B cell (primary cell): ENCODE data around the gene GRIK3. TPM values are rescaled to one million over a fixed set of nuclear protein-coding genes. Genes with fewer than 3 reads are reported as not detected.

ENCODE experiments used
- ATAC-seq: fragments of 200-7000 bp; cut with Tn5 transposase; one replicate; pipeline ENCODE4 v1.10.0; 2021; ENCODE audit warnings: low read depth, mild to moderate bottlenecking, moderate number of reproducible peaks, moderate library complexity
- CTCF ChIA-PET: fragments of 350-600 bp; sonication (Branson Sonifier 250); formaldehyde crosslinking; loops from one replicate; lab custom pipeline; 2021; ENCODE audit warnings: antibody characterized with exemption, inconsistent platforms; lab: Charles Lee
- POLR2A ChIA-PET: fragments of 350-600 bp; sonication (Branson Sonifier 250); formaldehyde crosslinking; loops from one replicate; lab custom pipeline; 2021; ENCODE audit warnings: antibody characterized with exemption; lab: Charles Lee
- DNase-seq: peaks from one replicate; pipeline ENCODE4 v3.0.0; 2013
- H2AFZ ChIP-seq: 2 replicates; pipeline ENCODE4 v1.6.1; 2012; ENCODE audit warnings: mild to moderate bottlenecking, low read depth, low read length; ENCODE audit not compliant: insufficient read depth, poor library complexity, severe bottlenecking
- H3K27ac ChIP-seq, 2 donors: 1 replicate in 1 of 2; 2 replicates in 1 of 2; pipeline ENCODE4 v1.5.1; 2012 to 2013; ENCODE audit warnings: low read length in 2 of 2, mild to moderate bottlenecking in 2 of 2, moderate library complexity in 1 of 2
- H3K27me3 ChIP-seq, 4 experiments: fragments of 200-600 bp in 1 of 4; sonication (generic) in 1 of 4; replicated peaks in 1 of 4; 1 replicate in 2 of 4; 2 replicates in 2 of 4; pipeline versions ENCODE4 v1.6.1 to v1.7.0; 2013 to 2016; ENCODE audit warnings: low read length in 3 of 4, mild to moderate bottlenecking in 2 of 4, mixed read lengths in 1 of 4, moderate library complexity in 1 of 4; ENCODE audit not compliant: insufficient read depth in 4 of 4, control insufficient read depth in 3 of 4; ENCODE audit errors: control extremely low read depth in 1 of 4
- H3K36me3 ChIP-seq, 2 experiments: replicated peaks in 1 of 2; 1 replicate in 1 of 2; 2 replicates in 1 of 2; pipeline versions ENCODE4 v1.6.1 to v1.7.1; 2013; ENCODE audit warnings: low read length in 1 of 2; ENCODE audit not compliant: insufficient read depth in 2 of 2, control insufficient read depth in 1 of 2; ENCODE audit errors: control extremely low read depth in 1 of 2, extremely low read depth in 1 of 2
- H3K4me1 ChIP-seq, 2 donors: fragments of 200-600 bp in 1 of 2; sonication (generic) in 1 of 2; 1 replicate in 1 of 2; 2 replicates in 1 of 2; pipeline versions ENCODE4 v1.5.1 to v1.6.1; 2013 to 2017; ENCODE audit warnings: low read length in 2 of 2; ENCODE audit not compliant: control insufficient read depth in 2 of 2, insufficient read depth in 2 of 2
- H3K4me2 ChIP-seq: replicated peaks from 2 replicates; pipeline ENCODE3; 2012; ENCODE audit warnings: mild to moderate bottlenecking, low read depth, low read length; ENCODE audit not compliant: poor library complexity, severe bottlenecking
- H3K4me3 ChIP-seq, 5 experiments: fragments of 200-600 bp in 1 of 5; sonication (generic) in 1 of 5; 1 replicate in 3 of 5; 2 replicates in 2 of 5; pipeline versions ENCODE4 v1.5.1 to v1.7.0; 2011 to 2016; ENCODE audit warnings: low read length in 4 of 5, mild to moderate bottlenecking in 4 of 5, low read depth in 2 of 5, control low read depth in 1 of 5, moderate library complexity in 1 of 5; ENCODE audit not compliant: insufficient read depth in 1 of 5; ENCODE audit errors: control extremely low read depth in 1 of 5, extremely low read depth in 1 of 5
- H3K79me2 ChIP-seq: fragments of 200-600 bp; sonication (generic); one replicate; pipeline ENCODE4 v1.6.0; 2016; ENCODE audit warnings: low read length; ENCODE audit not compliant: control insufficient read depth, insufficient read depth
- H3K9ac ChIP-seq: fragments of 200-600 bp; sonication (generic); 2 replicates; pipeline ENCODE4 v1.6.1; 2017; ENCODE audit warnings: mild to moderate bottlenecking, low read length, moderate library complexity
- H3K9me3 ChIP-seq, 3 donors: one replicate each; pipeline versions ENCODE4 v1.6.1 to v1.7.1; 2013; ENCODE audit warnings: low read length in 2 of 3; ENCODE audit not compliant: control insufficient read depth in 2 of 3, insufficient read depth in 1 of 3; ENCODE audit errors: control extremely low read depth in 1 of 3
- H4K20me1 ChIP-seq: 2 replicates; pipeline ENCODE4 v1.6.0; 2012; ENCODE audit warnings: mild to moderate bottlenecking, low read length; ENCODE audit not compliant: insufficient read depth, control insufficient read depth, poor library complexity, severe bottlenecking
- H3K27ac Mint-ChIP-seq: one replicate; pipeline ENCODE4 v1.8.0; 2021; ENCODE audit warnings: mixed read lengths
- H3K27me3 Mint-ChIP-seq: one replicate; pipeline ENCODE4 v1.8.0; 2021; ENCODE audit warnings: mixed read lengths
- H3K4me1 Mint-ChIP-seq: one replicate; pipeline ENCODE4 v1.8.0; 2021; ENCODE audit warnings: mixed read lengths
- H3K4me3 Mint-ChIP-seq: one replicate; pipeline ENCODE4 v1.8.0; 2021; ENCODE audit warnings: mixed read lengths
- H3K9me3 Mint-ChIP-seq: one replicate; pipeline ENCODE4 v1.8.0; 2022; ENCODE audit warnings: mixed read lengths; ENCODE audit not compliant: insufficient read depth
- EZH2 ChIP-seq: IDR thresholded peaks from 2 replicates; pipeline ENCODE4 v1.6.1; 2012; ENCODE audit warnings: borderline replicate concordance, low read depth, mild to moderate bottlenecking, moderate library complexity, low read length; ENCODE audit not compliant: insufficient read depth, poor library complexity, severe bottlenecking
- WGBS: methylation state at CpG from one replicate; pipeline ENCODE4 v1.1.5; 2013; ENCODE audit warnings: missing lambda C conversion rate; ENCODE audit not compliant: insufficient coverage; 5-methylcytosine and 5-hydroxymethylcytosine counted together
- intact Hi-C: fragments of 100-400 bp; cut with micrococcal nuclease; formaldehyde crosslinking; loops from one replicate; pipeline ENCODE4 v1.10.0; 2022
- polyA plus RNA-seq: library from polyadenylated mRNA; depleted of rRNA; stranded (reverse); fragments of >200 nt; gene quantifications from 2 replicates; pipeline ENCODE4 v1.2.3, GENCODE V29; 2012
- total RNA-seq, 2 donors: library from RNA; stranded (reverse); fragments of 120-200 nt in 1 of 2; gene quantifications; 1 replicate in 1 of 2; 2 replicates in 1 of 2; pipeline versions ENCODE4 v1.2.3 to v1.2.4, GENCODE V29; 2013 to 2022
- TF ChIP-seq, protein P1 (sequence below): fragments of 200-600 bp; IDR thresholded peaks from one replicate; pipeline ENCODE4 v1.8.0; 2022; ENCODE audit warnings: antibody characterized with exemption, mild to moderate bottlenecking

Gene GRIK3
- total and polyA plus RNA-seq, 2 donors (not counting 1 experiment from before 2014, with no cell fraction given), result 0.12 to 1.5 TPM

DNA sequence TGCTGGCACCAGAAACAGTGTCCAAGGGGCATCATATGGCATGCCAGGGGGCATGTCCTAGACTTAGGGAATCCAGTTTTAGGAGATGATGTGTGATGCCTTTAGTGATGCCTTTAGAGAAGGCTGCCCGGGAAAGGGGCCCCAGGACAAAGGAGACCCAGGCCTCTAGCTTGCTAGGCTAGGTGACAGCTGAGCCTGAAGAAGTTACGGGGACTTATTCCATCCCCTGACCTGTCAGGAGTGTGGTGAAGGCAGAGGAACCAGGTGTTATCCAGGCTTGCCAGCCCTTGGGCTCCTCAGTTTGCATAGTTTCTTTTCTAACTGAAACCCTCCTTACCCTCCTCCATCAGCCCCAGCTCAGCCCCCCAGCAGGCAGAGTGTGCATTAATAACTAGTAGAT lies 281.9 kb downstream of the GRIK3 start:
- Histone ChIP-seq H3K27ac (no peak overlapping the region), H3K9me3 (no peaks in the 10 kb centered on the region), H3K4me3 (no peak overlapping the region), H4K20me1 (no peaks in the 10 kb centered on the region), H3K79me2 (no peaks in the 10 kb centered on the region), H3K9ac (no peak overlapping the region), H3K4me1 (no peaks in the 10 kb centered on the region), H3K36me3 (no peaks in the 10 kb centered on the region), H3K27me3 (peaks cover 0 to 4% (median 0%) of the 10 kb centered on the region in 4 experiments), H3K4me2 (no peak overlapping the region), H2AFZ (no peak overlapping the region)
- Mint-ChIP-seq H3K9me3 (no peaks in the 10 kb centered on the region), H3K4me1 (no peaks in the 10 kb centered on the region), H3K27ac (no peak overlapping the region), H3K4me3 (no peak overlapping the region), H3K27me3 (peaks cover 29% of the 10 kb centered on the region)
- ChIA-PET CTCF (no interaction called here), POLR2A (no interaction called here)
- intact Hi-C loops, result no loop called here
- no peak for ATAC-seq
- WGBS, result 61% methylated on average over 2 of the region's 2 CpGs
- TF ChIP-seq, protein P1, sequence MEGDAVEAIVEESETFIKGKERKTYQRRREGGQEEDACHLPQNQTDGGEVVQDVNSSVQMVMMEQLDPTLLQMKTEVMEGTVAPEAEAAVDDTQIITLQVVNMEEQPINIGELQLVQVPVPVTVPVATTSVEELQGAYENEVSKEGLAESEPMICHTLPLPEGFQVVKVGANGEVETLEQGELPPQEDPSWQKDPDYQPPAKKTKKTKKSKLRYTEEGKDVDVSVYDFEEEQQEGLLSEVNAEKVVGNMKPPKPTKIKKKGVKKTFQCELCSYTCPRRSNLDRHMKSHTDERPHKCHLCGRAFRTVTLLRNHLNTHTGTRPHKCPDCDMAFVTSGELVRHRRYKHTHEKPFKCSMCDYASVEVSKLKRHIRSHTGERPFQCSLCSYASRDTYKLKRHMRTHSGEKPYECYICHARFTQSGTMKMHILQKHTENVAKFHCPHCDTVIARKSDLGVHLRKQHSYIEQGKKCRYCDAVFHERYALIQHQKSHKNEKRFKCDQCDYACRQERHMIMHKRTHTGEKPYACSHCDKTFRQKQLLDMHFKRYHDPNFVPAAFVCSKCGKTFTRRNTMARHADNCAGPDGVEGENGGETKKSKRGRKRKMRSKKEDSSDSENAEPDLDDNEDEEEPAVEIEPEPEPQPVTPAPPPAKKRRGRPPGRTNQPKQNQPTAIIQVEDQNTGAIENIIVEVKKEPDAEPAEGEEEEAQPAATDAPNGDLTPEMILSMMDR, result no peak
- no peak for TF ChIP-seq EZH2
- no peak for DNase-seq

DNA sequence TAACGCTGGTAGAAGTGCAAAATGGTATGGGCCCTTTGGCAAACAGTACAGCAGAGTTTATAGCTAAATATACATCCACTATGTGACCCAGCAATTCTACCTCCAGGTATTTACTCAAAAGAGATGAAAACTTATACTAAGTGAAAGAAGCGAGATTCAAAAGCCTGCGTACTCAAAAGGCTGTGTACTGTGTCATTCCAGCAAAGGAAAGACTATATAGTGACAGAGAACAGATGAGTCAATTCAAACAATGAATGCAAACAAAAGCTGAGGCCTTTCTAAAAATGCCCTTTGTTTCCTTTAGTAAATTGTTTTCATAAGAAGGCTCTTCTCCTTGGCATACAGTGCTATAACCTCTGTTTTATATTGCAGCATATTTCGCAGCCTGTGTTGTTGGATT lies 282.8 kb downstream of the GRIK3 start:
- Histone ChIP-seq H3K27me3 (peaks cover 0 to 2% (median 0%) of the 10 kb centered on the region in 4 experiments), H3K4me2 (no peak overlapping the region), H3K9me3 (no peaks in the 10 kb centered on the region), H3K36me3 (no peaks in the 10 kb centered on the region), H4K20me1 (no peaks in the 10 kb centered on the region), H3K4me1 (no peaks in the 10 kb centered on the region), H3K79me2 (no peaks in the 10 kb centered on the region), H2AFZ (no peak overlapping the region), H3K9ac (no peak overlapping the region), H3K27ac (no peak overlapping the region), H3K4me3 (no peak overlapping the region)
- no peak overlapping the region for H3K4me3 Mint-ChIP-seq
- DNase-seq, result no peak
- WGBS, result 100% methylated on average over 1 of the region's 4 CpGs
- CTCF ChIA-PET, result interaction anchor here (0.7 kb wide), 1 partner anchor 573 kb away, joined by 4 read pairs; no protein-coding TSS in a partner anchor
- H3K4me1 Mint-ChIP-seq, result no peaks in the 10 kb centered on the region
- POLR2A ChIA-PET, result no interaction called here
- H3K27me3 Mint-ChIP-seq, result peaks cover 25% of the 10 kb centered on the region
- TF ChIP-seq EZH2, result no peak
- TF ChIP-seq, protein P1, result no peak
- intact Hi-C loops, result no loop called here
- no peaks in the 10 kb centered on the region for H3K9me3 Mint-ChIP-seq
- no peak overlapping the region for H3K27ac Mint-ChIP-seq
- no peak for ATAC-seq
